Lower leg skin (tissue), 4 donors: Measurements from ENCODE around the gene C1QTNF8. TPM values are rescaled to one million over a fixed set of nuclear protein-coding genes. Genes with fewer than 3 reads are reported as not detected.

ENCODE experiments used
- DNase-seq, 2 donors: peaks; one replicate each; pipeline ENCODE4 v3.0.0-alpha.2; 2019; ENCODE audit warnings: low spot score in 2 of 2
- H3K4me3 ChIP-seq: fragments of 200-600 bp; sonication (generic); 2 replicates; pipeline ENCODE4 v1.5.1; 2017; ENCODE audit warnings: mild to moderate bottlenecking, low read depth; ENCODE audit not compliant: poor library complexity, severe bottlenecking
- POLR2A ChIP-seq, 2 donors: fragments of 450-650 bp; IDR thresholded peaks; one replicate each; pipeline ENCODE4 v1.6.1; 2016 to 2017; ENCODE audit warnings: antibody characterized with exemption in 2 of 2, mild to moderate bottlenecking in 1 of 2, moderate library complexity in 1 of 2
- WGBS, 2 donors: methylation state at CpG; one replicate each; pipeline ENCODE4 v1.1.5; 2018; 5-methylcytosine and 5-hydroxymethylcytosine counted together
- intact Hi-C: fragments of 100-400 bp; cut with DNase I; formaldehyde crosslinking; loops from one replicate; pipeline ENCODE4 v1.15.0; 2023; ENCODE audit warnings: low total_unique reads
- total RNA-seq, 4 donors: library from RNA; depleted of rRNA; stranded (reverse); fragments of >200 nt; gene quantifications; one replicate each; pipeline ENCODE4 v1.1.0, GENCODE V29; 2016
- TF ChIP-seq, protein P1 (sequence below), 3 donors: fragments of 450-650 bp; IDR thresholded peaks; one replicate each; pipeline ENCODE4 v1.5.1; 2016; ENCODE audit warnings: antibody characterized with exemption in 3 of 3, mild to moderate bottlenecking in 3 of 3, moderate library complexity in 2 of 3

C1QTNF8 gene
- total RNA-seq, 4 donors from 2014 or later: not detected

DNA sequence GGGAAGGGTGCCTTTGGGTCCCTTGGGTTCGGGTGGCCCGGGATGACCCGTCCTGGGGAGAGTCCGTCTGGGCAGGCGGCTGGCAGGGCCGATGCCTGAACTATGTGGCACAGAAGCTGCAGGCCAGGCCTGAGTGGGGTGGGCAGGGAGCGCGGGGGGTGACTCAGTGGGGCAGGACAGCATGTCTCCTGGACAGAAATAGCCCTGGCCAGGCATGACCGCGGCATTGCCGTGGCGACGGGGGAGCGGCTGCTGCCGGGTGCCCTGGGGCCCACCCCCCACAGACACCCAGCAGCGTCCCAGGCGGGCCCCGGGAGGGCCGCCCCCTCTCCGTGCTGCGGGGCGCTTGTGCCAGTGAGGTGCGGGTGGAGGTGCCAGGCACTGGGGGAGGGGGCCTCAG lies 1.8 kb upstream of the C1QTNF8 start:
- intact Hi-C loops: loop anchor here (10.0 kb wide), 1 partner anchor 383 kb away; the partner anchor contains the start of gene METRN
- 61 to 69% methylated on average over 14 to 15 of the region's 23 CpGs for WGBS, 2 donors
- H3K4me3 ChIP-seq: no peak overlapping the region
- no peak for DNase-seq
- TF ChIP-seq, protein P1, sequence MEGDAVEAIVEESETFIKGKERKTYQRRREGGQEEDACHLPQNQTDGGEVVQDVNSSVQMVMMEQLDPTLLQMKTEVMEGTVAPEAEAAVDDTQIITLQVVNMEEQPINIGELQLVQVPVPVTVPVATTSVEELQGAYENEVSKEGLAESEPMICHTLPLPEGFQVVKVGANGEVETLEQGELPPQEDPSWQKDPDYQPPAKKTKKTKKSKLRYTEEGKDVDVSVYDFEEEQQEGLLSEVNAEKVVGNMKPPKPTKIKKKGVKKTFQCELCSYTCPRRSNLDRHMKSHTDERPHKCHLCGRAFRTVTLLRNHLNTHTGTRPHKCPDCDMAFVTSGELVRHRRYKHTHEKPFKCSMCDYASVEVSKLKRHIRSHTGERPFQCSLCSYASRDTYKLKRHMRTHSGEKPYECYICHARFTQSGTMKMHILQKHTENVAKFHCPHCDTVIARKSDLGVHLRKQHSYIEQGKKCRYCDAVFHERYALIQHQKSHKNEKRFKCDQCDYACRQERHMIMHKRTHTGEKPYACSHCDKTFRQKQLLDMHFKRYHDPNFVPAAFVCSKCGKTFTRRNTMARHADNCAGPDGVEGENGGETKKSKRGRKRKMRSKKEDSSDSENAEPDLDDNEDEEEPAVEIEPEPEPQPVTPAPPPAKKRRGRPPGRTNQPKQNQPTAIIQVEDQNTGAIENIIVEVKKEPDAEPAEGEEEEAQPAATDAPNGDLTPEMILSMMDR (IDR thresholded peaks at IDR 0.05): no peak
- TF ChIP-seq POLR2A (IDR thresholded peaks at IDR 0.05): no peak

GRCh38 chr16:1097156-1097555 lies 1.1 kb upstream of the C1QTNF8 start:
- TF ChIP-seq, protein P1 (IDR thresholded peaks at IDR 0.05): no peak
- intact Hi-C loops: loop anchor here (10.0 kb wide), 1 partner anchor 382 kb away; the partner anchor contains the start of gene METRN
- 67 to 73% methylated on average over 8 of the region's 18 CpGs for WGBS, 2 donors
- DNase-seq: no peak
- H3K4me3 ChIP-seq: no peak overlapping the region

DNA sequence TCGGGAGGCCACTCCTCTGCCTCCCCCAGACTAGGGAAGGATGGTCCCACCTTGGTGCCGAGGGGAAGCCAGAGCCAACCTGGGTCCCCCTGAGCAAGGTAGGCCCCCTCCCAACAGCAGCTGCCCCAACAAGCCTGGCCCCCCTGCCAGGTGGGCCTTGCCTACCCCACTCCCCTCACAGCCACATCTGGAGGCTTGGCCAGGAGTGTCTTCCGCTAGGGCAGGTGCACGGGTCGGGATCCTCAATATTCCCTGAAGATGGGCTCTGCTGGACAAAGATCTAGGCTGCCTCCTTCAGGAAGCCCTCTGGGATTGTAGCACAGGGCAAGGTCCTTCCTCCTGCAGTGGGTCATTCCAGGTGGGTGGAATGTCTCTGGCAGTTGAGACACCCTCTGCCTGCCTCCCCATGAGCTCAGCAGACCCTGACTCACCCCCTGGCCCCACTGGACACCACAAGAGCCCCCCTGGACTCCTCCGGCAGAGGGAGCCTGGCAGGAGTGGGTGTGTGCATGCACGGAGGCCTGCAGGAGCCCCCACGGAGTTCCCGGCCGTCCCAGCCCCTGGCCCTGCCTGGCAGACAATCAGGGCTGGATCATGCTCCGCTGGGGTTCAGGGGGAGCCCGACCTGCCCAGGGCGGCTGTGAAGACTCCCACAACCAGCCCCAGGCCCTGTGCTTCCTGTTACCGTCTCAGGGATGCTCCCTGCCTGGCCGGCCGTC lies 435 bp downstream of the C1QTNF8 start:
- no peak for DNase-seq
- intact Hi-C loops: loop anchor here (10.0 kb wide), 1 partner anchor 381 kb away; the partner anchor contains the start of gene METRN
- 45 to 47% methylated on average over 7 to 10 of the region's 16 CpGs for WGBS, 2 donors
- no peak overlapping the region for H3K4me3 ChIP-seq
- TF ChIP-seq, protein P1 (IDR thresholded peaks at IDR 0.05): no peak
- TF ChIP-seq POLR2A (IDR thresholded peaks at IDR 0.05): no peak

- no peak overlapping the region for H3K4me3 ChIP-seq
- TF ChIP-seq POLR2A (IDR thresholded peaks at IDR 0.05): no peak
- TF ChIP-seq, protein P1 (IDR thresholded peaks at IDR 0.05): no peak
- intact Hi-C loops: loop anchor here (10.0 kb wide), 1 partner anchor 380 kb away; the partner anchor contains the start of gene METRN
- 48 to 50% methylated on average over 17 to 18 of the region's 29 CpGs for WGBS, 2 donors
- DNase-seq: no peak
Measured at GRCh38 chr16:1094601-1095449, 1.2 kb downstream of the C1QTNF8 start.

- no peak overlapping the region for H3K4me3 ChIP-seq
- intact Hi-C loops: loop anchor here (10.0 kb wide), 1 partner anchor 379 kb away; the partner anchor contains the start of gene METRN
- no peak for TF ChIP-seq POLR2A (IDR thresholded peaks at IDR 0.05)
- TF ChIP-seq, protein P1 (IDR thresholded peaks at IDR 0.05): no peak
- DNase-seq: no peak
- 69 to 75% methylated on average over 11 to 13 of the region's 13 CpGs for WGBS, 2 donors
Measured at GRCh38 chr16:1094124-1094479, 1.9 kb downstream of the C1QTNF8 start.
